GM21576 (cell line): Measurements from ENCODE around the gene SPIRE2.
"Not testable (repeated sequence)": the region's sequence is repeated elsewhere in the genome, so short reads cannot be mapped to it uniquely, and the experiment has no call there.

Source experiments
- ATAC-seq: cut with Tn5 transposase; IDR thresholded peaks from one replicate; pipeline ENCODE4 v1.9.1; 2021; ENCODE audit warnings: mild to moderate bottlenecking, moderate library complexity; ENCODE audit not compliant: unreplicated experiment

SPIRE2 gene

GRCh38 chr16:89808475-89808874, 19.8 kb upstream of the SPIRE2 start:
- ATAC-seq: no peak

DNA sequence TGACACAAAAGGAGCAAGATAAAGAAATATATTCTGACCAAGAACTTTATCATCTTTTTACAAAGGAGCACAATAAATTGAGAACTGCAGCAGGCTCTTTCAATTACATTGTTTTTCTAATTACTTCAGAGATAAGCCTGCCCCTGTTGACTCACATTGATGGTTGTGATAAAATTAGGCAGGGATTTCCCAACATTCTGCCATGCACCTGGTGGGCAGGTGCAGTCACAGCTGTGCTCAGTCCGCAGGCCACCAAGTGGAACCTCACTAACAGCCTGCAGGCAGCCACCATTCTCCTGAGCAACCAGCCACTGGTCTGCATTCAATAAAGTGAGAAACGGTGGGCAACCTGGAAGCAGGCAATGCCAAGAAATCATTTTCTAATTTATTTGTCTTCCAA, 17.0 kb upstream of the SPIRE2 start:
- no peak for ATAC-seq

DNA sequence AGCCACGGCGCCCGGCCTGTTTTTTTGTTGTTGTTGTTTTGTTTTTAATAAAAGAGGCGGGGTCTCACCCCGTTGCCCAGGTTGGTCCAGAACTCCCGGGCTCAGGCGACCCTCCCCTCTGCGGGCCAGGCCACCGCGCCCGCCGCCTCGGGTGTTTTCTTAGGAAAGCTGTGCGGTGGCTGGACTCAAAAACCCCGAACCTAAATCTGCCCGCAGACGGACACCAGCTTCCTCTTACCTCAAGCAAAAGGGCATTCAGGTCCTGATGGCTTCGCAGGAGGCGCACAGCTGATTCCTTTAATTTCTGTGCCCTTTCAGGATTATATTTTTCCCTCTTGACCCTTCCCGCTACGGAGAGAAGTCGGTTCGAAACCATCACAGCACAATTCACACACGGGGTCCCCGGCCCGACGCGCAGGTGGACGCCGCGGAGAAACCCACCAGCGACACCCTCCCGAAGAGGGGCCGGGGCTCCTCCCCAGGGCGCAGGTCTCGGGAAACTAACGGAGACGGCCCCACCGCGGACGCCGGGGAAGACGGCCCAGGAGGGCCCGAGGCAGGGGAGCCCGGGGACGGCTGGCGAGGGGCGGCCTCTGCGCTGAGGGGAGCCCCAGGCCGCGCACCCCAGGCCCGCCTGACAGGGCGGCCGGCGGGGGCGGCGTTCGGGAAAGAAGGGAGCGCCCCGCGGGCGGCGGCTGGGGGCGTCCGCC, 12.5 kb upstream of the SPIRE2 start:
- peak; percentile 21 for ATAC-seq

DNA sequence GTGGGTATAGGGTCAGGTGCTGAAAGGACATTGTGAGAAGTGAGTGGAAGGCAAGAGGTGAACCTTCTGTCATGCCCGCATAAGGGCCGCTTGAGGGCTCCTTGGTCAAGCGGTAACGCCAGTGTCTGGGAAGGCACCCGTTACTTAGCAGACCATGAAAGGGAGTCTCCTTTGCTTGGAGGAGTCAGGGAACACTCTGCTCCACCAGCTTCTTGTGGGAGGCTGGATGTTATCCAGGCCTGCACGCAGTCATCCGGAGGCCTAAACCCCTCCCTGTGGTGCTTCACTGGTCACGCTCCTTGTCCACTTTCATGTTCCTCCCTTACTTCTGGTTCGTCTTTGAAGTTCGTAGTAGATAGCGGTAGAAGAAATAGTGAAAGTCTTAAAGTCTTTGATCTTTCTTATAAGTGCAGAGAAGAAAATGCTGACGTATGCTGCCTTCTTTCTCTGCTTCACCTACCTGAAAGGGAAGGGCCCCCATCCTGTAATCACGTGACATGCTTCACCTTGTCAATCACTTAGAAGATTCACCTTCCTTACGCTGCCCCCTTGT, 9.3 kb upstream of the SPIRE2 start:
- not testable (repeated sequence) for ATAC-seq

- not testable (repeated sequence) for ATAC-seq
Observed at GRCh38 chr16:89819448-89819847, 8.8 kb upstream of the SPIRE2 start.

- ATAC-seq: no peak
Observed at GRCh38 chr16:89821438-89822187, 6.7 kb upstream of the SPIRE2 start.

DNA sequence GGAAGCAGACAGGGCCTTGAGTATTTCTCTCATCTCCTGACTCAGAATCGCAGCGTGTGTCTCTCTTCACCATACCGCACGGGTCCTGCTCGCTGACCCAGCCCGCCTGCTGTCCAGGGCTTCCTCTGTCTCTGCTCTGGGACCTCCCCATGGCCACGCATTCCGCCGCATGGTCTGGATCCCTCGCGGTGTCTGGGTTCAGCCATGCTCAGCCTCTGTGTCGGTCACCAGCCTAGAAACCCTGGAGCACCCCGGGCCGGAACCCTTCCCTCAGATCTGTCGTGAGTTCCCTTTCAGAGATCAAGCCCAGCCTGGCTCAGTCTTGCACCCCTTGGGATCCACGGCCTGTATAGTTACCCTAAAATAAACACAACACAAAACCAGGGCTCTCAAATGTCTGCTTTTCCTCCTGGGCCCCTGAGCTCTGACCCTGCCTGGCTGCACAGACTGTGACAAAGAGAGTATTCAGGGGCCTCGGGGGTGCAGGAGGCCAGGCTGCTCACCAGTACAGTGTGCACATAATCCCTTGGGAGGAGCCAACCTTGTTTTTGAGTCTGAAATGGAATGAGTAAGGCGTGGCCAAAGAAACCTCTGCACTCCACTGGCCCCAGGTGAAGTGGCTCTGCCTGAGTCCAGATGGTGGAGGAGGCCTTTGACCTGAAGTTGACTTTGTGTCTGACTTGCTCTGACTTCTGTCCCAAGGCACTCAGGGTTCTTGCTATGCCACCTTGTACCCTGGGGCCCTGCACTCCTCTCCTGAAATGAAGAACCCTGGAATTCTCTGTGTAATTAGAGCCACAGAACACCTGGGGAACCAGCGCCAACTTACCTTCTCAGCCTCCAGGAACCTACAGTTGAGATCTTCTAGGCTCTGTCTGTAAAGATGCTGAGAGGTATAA, 5.8 kb upstream of the SPIRE2 start:
- no peak for ATAC-seq

DNA sequence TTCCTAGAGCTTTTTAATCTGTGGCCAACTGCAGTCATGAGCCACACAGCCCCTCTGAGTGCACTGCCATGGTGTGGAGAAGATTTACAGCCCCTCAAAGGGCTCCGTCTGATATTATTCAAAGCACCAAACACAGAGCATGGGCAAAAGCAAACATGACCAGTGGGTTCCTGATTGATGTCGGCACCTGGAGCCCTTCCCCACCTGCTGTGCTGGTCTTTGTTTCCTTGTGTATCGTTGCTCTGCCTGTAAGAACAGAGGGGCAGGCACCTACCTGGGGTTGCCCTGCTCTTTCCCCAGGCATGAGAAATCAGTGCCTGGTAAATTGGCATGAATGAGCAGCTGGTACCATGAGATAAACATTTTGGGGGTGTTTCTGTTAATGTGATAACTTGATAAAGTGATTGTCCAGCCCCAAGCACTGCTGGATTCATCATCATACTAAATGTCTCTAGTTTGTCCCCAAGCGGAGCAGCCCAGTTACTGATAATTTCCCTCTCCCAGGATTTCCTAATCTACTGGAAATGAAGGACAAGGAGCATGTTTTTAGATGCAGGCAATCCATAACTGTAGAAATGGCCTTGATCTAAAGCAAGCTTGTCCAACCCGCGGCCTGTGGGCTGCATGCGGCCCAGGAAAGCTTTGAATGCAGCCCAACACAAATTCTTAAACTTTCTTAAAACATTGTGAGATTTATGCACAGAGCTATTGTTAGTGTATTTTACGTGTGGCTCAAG, 5.0 kb upstream of the SPIRE2 start:
- ATAC-seq: no peak

- not testable (repeated sequence) for ATAC-seq
Observed at GRCh38 chr16:89823824-89824148, 4.5 kb upstream of the SPIRE2 start.

DNA sequence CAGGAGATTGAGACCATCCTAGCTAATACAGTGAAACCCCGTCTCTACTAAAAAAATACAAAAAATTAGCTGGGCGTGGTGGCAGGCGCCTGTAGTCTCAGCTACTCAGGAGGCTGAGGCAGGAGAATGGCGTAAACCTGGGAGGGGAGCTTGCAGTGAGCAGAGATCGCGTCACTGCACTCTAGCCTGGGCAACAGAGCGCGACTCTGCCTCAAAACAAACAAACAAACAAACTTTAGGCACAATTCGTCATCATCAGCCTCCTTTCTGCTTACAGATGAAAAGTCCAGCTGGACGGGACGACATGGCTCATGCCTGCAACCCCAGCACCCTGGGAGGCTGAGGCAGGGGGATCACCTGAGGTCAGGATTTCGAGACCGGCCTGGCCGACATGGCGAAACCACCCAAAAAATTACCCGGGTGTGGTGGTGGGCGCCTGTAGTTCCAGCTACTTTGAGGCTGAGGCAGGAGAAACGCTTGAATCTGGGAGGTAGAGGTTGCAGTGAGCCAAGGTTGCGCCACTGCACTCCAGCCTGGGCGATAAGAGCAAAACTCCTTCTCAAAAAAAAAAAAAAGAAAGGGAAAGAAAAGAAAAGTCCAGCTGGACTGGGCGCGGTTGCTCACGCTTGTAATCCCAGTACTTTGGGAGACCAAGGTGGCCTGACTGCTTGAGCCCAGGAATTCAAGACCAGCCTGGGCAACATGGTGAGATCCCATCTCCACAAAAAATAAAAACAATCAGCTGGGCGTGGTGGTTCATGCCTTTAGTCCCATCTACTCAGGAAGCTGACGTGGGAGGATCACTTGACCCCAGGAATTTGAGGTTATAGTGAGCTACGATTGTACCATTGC, 1.5 kb upstream of the SPIRE2 start:
- ATAC-seq: no peak

DNA sequence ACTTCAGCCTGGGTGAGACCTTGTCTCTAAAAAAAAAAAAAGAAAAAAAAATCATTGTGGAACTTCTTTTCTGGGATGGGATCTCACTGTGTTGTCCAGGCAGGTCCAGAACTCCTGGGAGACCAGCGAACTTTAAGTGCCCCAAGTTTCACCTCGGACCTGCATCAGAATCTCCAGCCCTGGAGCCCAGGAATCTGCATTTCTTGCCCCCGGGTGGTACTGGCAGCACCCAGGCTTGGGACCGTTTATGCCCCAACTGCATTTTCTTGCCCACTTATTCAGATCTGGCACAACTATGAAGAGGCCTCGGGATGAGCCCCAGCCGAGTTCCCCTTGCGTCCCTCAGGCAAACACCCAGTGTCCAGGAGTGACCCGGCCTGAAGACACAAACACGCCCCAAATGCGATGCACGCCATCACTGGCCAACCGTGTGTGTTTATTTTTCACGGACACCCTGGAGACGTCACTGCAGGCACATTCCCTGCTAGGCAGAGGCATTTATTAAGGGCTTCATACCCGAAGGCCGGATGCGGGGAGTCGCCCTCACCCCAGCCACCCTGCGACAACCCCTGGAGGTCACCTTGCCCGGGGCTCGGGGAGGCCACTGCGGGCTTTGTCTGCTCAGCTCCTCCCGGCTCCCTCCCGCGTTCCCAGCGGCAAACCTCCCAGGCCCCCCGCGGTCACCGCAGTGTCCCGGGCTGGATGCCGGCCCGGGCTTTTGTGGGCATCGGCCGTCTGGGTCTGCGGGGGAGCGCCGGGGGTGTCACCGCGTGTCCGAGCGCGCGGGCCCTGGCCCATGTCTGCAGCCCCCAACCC, 684 bp upstream of the SPIRE2 start:
- ATAC-seq: no peak

DNA sequence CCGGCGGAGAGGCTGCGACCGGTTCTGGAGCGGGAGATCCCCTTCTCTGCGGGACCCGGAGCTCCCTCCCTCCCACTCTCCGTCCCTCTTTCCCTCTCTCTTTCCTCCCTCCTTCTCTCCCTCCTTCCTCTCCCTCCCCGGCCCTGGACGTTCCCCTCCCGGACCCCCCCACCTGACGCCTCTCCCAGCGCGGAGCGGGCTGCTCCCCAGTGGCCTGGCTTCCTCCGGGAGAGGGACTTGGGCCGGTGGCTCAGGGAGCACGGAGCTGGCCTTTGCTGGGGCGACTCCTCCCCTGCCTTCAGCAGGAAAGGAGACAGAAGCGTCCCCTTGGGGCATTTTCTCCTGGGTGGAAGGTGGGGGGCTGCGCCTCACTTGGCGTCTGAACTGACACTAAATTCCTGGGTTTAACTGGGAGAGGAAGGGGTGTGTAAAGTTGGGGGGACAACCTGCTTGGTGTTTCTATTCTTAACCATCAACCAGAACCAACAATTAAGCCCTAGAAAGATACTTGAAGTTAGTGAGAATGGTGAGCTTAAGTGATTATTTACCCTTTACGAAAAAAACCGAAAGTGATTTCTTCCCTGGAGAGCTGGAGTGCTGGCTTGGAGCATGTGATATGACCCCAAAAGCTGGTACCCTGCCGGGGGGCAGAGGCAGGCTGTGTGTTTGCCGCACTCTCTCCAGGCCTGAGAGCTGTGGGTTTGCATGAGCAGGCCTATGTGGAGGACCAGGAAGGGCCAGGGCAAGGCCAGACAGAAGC, 775 bp downstream of the SPIRE2 start:
- ATAC-seq: no peak

DNA sequence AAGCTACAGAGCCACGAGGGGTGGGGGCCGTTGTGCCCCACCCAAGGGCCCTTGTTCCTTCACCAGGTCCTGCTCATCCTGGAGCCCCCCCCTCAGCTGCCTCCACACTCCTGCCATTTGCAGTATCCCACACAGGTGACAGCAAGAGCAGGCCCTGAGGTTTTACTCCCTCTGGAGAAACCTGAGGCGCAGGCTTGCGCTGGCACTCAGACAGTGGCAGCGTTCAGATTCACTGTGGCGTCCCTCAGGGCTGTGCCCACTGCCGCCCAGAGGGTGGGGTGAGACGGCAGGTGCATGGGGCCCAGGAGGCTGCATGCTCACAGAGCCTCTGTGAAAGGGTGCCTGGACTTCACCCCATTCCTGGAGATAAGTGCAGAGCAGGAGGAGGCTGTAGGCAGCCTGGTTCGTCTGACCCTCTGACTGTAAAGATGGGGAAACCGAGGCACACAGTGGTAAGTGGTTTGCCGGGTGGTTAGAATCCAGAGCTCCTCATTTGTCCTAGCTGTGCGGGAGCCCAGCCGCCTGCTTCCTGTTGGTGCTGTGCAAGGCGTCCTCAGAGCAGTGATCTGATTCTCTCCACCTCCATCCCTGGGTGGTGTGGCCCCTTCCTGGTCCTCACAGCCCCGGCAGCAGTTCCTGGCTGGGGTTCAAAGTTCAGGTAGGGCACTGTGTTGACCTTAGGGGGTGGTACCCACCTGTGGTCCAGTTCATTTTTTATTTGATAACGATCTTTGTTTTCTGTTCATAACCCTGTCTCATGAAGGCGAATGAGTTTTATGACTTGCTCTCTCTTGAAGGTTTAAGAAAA, 1.6 kb downstream of the SPIRE2 start:
- no peak for ATAC-seq

- ATAC-seq: no peak
Observed at GRCh38 chr16:89831810-89832328, 3.6 kb downstream of the SPIRE2 start.

DNA sequence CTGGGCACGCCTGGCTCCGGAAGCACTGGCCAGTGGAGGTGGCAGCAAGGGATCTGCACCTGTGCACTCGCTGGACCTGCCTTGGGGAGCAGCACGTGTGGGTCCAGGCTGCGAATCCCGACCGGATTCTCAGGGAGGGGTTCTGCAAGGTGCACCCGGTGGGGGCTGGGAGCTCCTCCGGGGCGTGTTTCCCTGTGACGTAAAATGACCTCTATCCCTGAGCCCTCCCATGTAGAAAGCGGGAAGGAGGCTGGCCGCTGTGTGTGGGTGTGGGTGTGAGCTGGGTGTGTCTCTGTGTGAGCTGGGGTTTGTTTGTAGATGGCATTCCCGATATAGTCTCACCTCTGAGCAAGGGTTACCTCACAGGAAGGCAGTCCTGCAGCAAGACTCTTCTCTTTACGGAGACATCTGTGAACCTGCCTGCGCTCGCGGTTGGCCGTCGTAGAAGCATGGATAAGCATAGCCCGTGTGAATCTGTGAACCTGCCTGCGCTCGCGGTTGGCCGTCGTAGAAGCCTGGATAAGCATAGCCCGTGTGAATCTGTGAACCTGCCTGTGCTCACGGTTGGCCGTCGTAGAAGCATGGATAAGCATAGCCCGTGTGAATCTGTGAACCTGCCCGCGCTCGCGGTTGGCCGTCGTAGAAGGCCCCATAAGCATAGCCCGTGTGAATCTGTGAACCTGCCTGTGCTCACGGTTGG, 5.5 kb downstream of the SPIRE2 start:
- not testable (repeated sequence) for ATAC-seq

- ATAC-seq: not testable (repeated sequence)
Observed at GRCh38 chr16:89834813-89835363, 6.6 kb downstream of the SPIRE2 start.
